Jurkat, Clone E6-1 (cell line): ENCODE data around the gene CHCT1.
"Not testable (repeated sequence)": the region's sequence is repeated elsewhere in the genome, so short reads cannot be mapped to it uniquely, and the experiment has no call there.

ENCODE experiments used
- DNase-seq: peaks from one replicate; pipeline ENCODE4 v3.0.0-alpha.2; 2011; ENCODE audit warnings: low read depth, low spot score
- H3K4me3 ChIP-seq: 2 replicates; pipeline ENCODE4 v1.5.1; 2011; ENCODE audit warnings: mild to moderate bottlenecking, low read length, control low read depth, moderate library complexity

CHCT1 gene

DNA sequence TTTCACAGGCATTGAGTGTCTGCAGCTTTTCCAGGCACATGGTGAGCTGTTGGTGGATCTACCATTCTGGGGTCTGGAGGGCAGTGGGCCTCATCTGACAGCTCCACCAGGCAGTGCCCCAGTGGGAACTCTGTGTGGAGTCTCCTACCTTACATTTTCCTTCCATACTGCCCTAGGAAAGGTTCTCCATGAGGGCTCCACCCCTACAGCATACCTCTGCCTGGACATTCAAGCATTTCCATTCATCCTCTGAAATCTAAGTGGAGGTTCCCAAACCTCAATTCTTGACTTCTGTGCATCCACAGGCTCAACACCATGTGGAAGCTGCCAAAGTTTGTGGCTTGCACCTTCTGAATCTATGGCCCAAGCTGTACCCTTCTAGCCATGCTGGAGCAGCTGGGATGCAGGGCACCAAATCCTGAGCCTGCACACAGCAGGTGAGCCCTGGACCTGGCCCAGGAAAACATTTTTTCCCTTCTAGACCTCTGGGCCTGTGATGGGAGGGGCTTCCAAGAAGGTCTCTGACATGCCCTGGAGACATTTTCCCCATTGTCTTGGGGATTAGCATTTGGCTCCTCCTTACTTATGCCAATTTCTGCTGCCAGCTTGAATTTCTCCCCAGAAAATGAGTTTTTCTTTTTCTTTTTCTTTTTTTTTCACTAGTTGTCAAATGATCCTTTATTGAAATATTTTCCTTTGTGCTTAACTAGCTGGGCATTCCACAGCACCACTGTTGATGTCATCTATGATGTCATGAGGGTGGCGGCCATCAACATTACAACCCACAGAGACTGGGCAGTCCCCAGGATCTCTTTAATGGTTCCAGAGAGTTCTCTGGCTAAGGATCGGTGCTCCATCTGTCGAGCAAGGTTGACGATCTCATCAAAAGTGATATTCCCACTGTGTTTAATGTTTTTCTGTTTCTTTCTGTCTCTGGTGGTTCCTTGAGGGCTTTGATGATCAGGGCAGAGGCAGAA is 11.0 kb downstream of the CHCT1 start:
- not testable (repeated sequence) for DNase-seq, H3K4me3 ChIP-seq

GRCh38 chr17:60435244-60436167 is 13.2 kb downstream of the CHCT1 start:
- H3K4me3 ChIP-seq = no peak overlapping the region
- DNase-seq = peak; percentile 59

GRCh38 chr17:60436676-60437075 is 14.4 kb downstream of the CHCT1 start:
- DNase-seq = no peak

GRCh38 chr17:60439501-60439900 is 17.2 kb downstream of the CHCT1 start:
- DNase-seq = no peak
- no peak overlapping the region for H3K4me3 ChIP-seq

More at GRCh38 chr17:60436676-60437075, 14.4 kb downstream of the CHCT1 start:
- no peak overlapping the region for H3K4me3 ChIP-seq

DNA sequence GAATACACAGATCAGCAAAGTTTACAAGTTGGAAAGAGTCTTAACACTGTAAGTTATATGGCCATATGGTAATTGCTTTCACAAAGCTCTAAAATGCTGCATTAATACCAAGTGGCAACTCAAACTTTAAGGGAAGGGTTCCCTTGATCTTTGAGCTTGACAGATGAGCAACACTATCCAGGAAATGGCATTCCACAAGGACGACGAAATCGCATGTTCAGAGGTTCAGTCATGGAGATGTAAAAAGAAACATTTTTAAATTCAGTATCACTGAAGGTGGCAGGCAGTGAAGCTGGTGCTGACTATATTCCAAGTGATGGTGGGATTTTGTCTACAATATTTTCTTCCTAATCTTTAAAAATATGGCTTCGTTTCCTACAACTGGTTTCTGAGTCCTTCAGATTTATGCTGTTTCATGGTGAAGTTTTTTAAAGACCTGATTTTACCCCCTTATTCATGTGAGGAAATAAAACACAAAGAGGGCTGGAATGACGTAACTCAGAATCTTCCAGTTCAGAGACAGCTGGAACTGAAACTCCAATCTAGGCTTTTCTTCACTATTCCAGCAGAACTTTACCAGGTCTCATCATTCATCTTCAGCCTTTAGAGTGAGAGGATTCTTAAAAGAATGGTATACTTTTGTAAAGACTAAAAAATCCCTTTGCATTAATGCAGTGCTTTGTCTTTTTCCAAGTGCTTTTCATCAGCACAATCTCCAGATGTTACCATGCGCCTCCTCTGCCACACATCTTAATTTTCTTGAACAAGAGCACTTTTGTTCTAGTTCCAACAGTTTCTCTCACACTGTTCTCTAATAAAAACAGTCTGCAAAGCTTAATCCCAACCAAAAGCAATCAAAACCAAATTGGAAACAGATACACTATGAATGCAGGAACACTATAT is 20.2 kb downstream of the CHCT1 start:
- no peak overlapping the region for H3K4me3 ChIP-seq
- DNase-seq = no peak

DNA sequence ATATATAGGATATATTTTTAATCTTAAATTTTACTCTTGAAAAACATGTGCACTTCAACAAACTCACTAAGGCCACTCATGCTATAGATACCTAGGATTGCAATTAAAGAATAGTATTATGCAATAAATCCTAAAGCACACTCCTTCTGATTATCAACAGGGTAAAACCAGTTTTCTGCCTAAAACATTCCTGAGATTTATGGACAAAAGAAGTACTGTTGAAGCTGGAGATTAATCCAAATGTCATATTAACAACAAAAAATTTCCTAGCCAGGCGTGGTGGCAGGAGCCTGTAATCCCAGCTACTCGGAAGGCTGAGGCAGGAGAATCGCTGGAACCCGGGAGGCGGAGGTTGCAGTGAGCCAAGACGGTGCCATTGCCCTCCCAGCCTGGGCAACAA is 21.4 kb downstream of the CHCT1 start:
- no peak for DNase-seq
- no peak overlapping the region for H3K4me3 ChIP-seq

DNA sequence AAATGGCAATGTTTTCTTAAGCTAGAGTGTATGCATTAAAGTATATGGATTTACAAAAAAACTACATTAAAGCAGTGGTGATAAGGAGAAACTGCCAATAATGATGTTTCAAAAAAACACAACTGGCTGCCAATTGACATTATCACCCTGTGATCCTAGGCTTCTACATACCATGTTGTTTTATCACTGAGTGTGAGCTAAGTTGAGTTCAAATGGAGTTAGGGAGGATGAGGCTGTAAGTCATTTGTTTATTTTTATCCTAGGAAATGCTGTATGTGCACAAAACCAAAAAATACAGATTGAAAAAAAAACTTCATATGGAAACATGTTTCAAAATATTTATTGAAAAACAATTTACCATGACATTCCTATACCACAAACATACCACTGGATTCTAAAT is 22.9 kb downstream of the CHCT1 start:
- DNase-seq = no peak
- no peak overlapping the region for H3K4me3 ChIP-seq

DNA sequence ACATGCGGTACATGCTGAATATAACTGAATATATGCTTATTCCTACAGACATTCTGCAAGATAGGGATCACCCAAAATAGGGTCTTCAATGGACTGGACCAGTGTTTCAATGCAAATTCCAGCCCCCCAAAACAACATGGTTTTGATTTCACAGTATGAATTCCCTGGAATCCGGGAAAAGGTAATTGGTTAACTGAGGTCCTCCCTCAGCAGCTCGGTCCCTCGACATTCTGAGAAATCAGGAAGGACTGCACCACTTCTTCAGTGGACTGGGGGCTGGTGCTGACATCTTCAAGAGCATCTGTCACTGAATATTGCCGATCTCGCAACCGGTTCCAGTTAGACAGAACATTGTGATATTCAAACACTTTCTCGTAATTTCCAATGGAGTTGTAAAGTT is 25.1 kb downstream of the CHCT1 start:
- no peak for DNase-seq
- H3K4me3 ChIP-seq = no peak overlapping the region

GRCh38 chr17:60451071-60451470 is 28.8 kb downstream of the CHCT1 start:
- no peak overlapping the region for H3K4me3 ChIP-seq
- DNase-seq = no peak

DNA sequence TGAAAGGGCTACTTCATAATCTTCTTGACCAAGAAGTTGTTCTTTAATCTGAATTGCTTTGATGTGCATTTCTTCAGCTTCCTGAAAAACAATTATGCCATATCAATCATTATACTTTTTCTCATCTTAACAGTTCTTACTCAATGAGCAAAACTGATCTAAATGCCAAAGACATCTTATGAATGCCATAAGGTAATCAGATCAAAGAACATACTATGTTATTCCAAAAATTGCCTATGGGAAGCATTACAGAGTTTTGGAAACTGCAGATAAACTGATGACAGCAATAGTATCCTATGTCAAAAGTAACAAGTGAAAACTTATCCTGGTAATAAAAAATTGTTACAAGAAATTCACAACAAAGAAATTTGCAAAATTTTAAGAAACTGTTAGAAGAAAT is 29.7 kb downstream of the CHCT1 start:
- no peak overlapping the region for H3K4me3 ChIP-seq
- DNase-seq = no peak

GRCh38 chr17:60455378-60455777 is 33.1 kb downstream of the CHCT1 start:
- H3K4me3 ChIP-seq = no peak overlapping the region
- no peak for DNase-seq

GRCh38 chr17:60457148-60457547 is 34.9 kb downstream of the CHCT1 start:
- DNase-seq = no peak

GRCh38 chr17:60461584-60461983 is 39.3 kb downstream of the CHCT1 start:
- DNase-seq = no peak

More at GRCh38 chr17:60457148-60457547, 34.9 kb downstream of the CHCT1 start:
- no peak overlapping the region for H3K4me3 ChIP-seq

GRCh38 chr17:60463157-60463835 is 41.0 kb downstream of the CHCT1 start:
- DNase-seq = no peak
- H3K4me3 ChIP-seq = no peak overlapping the region

More at GRCh38 chr17:60461584-60461983, 39.3 kb downstream of the CHCT1 start:
- H3K4me3 ChIP-seq = no peak overlapping the region

DNA sequence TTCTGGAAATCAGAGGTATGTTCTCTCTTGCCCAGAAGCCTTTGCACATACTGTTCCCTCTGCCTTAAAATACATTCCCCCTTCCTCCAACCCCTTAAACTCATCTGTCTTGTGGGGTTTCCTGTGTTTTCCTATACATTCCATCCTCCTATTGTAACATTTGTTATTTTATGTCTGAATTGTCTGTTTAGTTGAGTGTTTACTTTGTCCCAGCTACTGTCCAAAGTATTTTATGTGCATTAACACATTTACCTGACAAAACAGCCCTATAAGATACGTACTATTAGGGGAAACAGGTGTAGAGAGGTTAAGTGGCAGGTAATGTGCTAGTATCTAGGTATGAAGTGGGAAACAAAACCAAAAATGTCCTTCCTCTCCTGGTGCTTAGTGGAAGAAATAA is 42.1 kb downstream of the CHCT1 start:
- no peak for DNase-seq
- no peak overlapping the region for H3K4me3 ChIP-seq

DNA sequence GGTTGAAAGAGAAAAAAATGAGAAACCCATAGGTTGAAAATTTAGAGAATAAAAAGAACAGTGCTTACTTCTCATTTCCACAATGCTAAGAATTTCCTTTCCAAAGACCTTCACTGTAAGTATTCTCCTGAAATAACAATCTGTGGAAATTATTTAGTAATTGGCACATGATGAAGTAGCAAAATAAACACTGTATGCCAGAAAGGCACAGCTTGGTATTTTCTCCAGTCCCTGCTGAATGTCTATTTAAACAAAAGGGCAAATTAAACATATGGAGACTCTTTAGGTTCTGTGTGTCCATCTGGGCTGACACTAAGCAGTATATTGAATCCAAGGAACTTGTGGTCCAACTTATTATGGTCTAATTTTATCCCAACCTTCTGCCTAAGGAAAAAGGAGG is 46.1 kb downstream of the CHCT1 start:
- no peak overlapping the region for H3K4me3 ChIP-seq
- no peak for DNase-seq

DNA sequence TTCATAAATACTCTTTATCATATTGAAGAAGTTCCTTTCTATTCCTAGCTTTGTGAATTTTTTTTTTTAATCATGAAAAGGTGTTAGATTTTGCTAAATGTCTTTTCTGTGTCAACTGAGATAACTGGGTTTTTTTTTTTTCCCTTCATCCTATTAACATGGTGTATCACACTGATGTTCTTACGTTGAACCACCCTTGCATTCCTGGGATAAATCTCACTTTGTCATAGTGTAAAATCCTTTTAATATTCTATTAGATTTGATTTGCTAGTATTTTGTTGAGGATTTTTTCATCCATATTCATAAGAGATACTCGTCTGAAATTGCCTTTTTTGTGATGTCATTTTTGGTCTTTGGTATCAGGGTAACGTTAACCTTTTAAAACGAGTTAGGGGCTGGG is 49.2 kb downstream of the CHCT1 start:
- DNase-seq = no peak
- no peak overlapping the region for H3K4me3 ChIP-seq

GRCh38 chr17:60472449-60472848 is 50.2 kb downstream of the CHCT1 start:
- H3K4me3 ChIP-seq = no peak overlapping the region
- DNase-seq = no peak
